ENCODE results near the gene HOXA7. TPM values are rescaled to one million over a fixed set of nuclear protein-coding genes. Genes with fewer than 3 reads are reported as not detected.
A peak's percentile ranks its signal among the peaks of the same experiment; 100 is the strongest.

HOXA7 gene
- total RNA-seq, 2 donors from 2014 or later: 0.26 to 0.66 TPM

DNA sequence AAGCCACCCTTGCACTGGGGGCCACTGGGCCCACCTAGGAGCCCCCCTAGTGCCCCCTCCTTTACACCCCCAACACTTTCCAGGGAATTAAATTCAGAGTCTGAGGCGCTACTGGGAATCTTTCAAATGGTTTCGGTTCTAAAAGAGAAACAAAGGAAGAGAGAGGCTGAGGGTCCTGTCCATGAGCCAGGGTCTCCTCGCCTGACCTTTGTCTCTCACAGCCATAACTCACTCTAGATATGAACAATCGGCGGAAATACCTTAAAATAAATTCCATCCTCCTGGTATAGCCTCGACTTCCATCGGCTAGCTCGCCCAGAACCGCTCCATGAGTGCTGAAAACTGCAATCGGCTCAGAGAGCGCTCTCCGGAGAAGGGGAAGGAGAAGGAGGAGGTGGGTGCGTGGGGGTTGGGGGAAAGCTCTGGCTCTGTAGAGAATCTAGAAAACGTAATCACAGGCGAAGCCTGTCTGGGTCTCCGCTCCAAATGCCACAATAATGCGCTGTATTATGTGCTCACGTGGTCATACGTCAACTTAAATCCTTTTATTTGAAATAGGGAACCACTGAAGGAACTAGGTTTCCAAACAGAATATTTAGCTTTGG lies 38.5 kb downstream of the HOXA7 start:
- Histone ChIP-seq H3K27ac (peak overlapping the region in 3 of 4 donors; percentile 7 to 42 (median 27)), H3K36me3 (replicated peaks in 1 of 2; ENCODE audit: insufficient read depth in 1 of 2, low read depth in 2 of 2) (no peaks in the 10 kb centered on the region), H3K4me3 (no peak overlapping the region), H3K9me3 (no peaks in the 10 kb centered on the region), H3K27me3 (peaks cover 5 to 39% of the 10 kb centered on the region in 2 donors), H3K4me1 (peaks cover 15% of the 10 kb centered on the region)
- TF ChIP-seq CTCF (IDR thresholded peaks at IDR 0.05) (no peak), POLR2A (IDR thresholded peaks at IDR 0.05) (no peak)
- 21 to 24% methylated on average over 19 of the region's 19 CpGs for WGBS, 2 donors
- ATAC-seq: peak; percentile 7
- no peak for DNase-seq
- intact Hi-C loops (cut with DNase I): no loop called here

DNA sequence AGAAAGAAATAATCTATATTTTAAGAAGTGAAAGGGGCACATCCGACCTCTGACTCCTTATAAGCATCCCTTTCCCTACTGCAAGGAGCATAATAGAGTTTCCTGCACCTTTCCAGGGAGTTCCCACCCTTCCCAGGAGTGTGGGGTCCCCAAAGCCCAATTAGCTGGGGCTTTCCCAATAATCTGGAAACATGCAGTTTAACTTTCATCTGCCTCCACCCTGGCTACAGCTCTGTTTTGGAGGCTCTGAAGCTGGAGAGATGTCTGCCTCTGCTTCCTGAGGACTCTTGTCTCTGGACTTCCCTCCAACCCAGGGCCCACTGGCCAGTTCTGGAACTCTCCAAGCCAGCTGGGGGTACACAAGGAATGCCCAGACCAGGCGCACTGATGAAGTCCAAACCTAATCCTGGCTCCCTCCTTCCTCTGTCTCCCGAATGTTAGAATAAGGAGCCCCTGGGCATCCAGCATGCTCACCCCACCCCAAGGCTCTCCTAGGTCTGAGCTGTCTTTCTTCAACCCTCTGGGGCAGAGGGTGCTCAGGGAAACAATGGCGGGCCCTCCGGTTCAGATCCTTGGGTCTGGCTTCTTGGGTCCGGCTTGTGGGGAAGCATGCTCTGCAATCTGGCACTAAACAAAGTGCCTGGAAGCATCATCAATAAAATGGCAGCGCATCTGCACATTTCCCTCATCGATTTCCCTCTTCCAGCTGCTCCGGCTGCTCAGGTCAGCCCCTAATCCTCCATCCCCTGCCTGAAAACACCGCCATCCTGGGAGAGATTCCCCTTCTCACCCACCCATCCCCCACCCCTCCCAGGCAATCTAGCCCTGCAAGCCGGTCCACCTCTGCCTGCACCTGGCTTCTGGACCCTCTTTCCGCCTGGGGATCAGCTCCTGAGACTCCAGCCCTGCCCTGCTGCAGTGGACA lies 39.3 kb downstream of the HOXA7 start:
- Histone ChIP-seq H3K27me3 (peaks cover 5 to 31% of the 10 kb centered on the region in 2 donors), H3K36me3 (replicated peaks in 1 of 2; ENCODE audit: insufficient read depth in 1 of 2, low read depth in 2 of 2) (no peaks in the 10 kb centered on the region), H3K4me1 (peaks cover 11% of the 10 kb centered on the region), H3K27ac (peak overlapping the region in 3 of 4 donors; percentile 7 to 42 (median 27)), H3K9me3 (no peaks in the 10 kb centered on the region), H3K4me3 (no peak overlapping the region)
- DNase-seq (no peak), ATAC-seq (no peak)
- intact Hi-C loops (cut with DNase I): no loop called here
- no peak for TF ChIP-seq POLR2A (IDR thresholded peaks at IDR 0.05)
- TF ChIP-seq CTCF (IDR thresholded peaks at IDR 0.05): no peak
- 18 to 19% methylated on average over 12 of the region's 12 CpGs for WGBS, 2 donors

GRCh38 chr7:27116031-27116961 lies 40.2 kb downstream of the HOXA7 start:
- Histone ChIP-seq H3K27me3 (peaks cover 5 to 25% of the 10 kb centered on the region in 2 donors), H3K4me3 (no peak overlapping the region), H3K36me3 (replicated peaks in 1 of 2; ENCODE audit: insufficient read depth in 1 of 2, low read depth in 2 of 2) (no peaks in the 10 kb centered on the region), H3K4me1 (peaks cover 8% of the 10 kb centered on the region), H3K27ac (peak overlapping the region in 1 of 4 donors; percentile 56), H3K9me3 (no peaks in the 10 kb centered on the region)
- ATAC-seq (no peak), DNase-seq (no peak)
- TF ChIP-seq CTCF (IDR thresholded peaks at IDR 0.05) (no peak), POLR2A (IDR thresholded peaks at IDR 0.05) (no peak)
- WGBS, 2 donors: 29 to 35% methylated on average over 20 of the region's 20 CpGs
- intact Hi-C loops (cut with DNase I): no loop called here

- no peak for ATAC-seq
- no peak for DNase-seq
- Histone ChIP-seq H3K27ac (peak overlapping the region in 3 of 4 donors; percentile 30 to 62 (median 56)), H3K36me3 (replicated peaks in 1 of 2; ENCODE audit: insufficient read depth in 1 of 2, low read depth in 2 of 2) (no peaks in the 10 kb centered on the region), H3K4me3 (no peak overlapping the region), H3K4me1 (peaks cover 8% of the 10 kb centered on the region), H3K27me3 (peaks cover 5 to 21% of the 10 kb centered on the region in 2 donors), H3K9me3 (no peaks in the 10 kb centered on the region)
- intact Hi-C loops (cut with DNase I): no loop called here
- WGBS, 2 donors: 16% methylated on average over 28 to 41 of the region's 45 CpGs
- TF ChIP-seq CTCF (IDR thresholded peaks at IDR 0.05): no peak
- no peak for TF ChIP-seq POLR2A (IDR thresholded peaks at IDR 0.05)
These were observed 41.1 kb downstream of the HOXA7 start for GRCh38 chr7:27115221-27116026.
